K562 (cell line): ENCODE data around the gene RBPMS2. TPM values are rescaled to one million over a fixed set of nuclear protein-coding genes. Genes with fewer than 3 reads are reported as not detected.

Experiments
- CBX5 ChIP-seq: IDR thresholded peaks from 2 replicates; pipeline ENCODE4 v1.6.1; 2014; ENCODE audit warnings: low read depth, borderline replicate concordance
- CREB3L1 ChIP-seq: fragments of 450-650 bp; IDR thresholded peaks from 2 replicates; pipeline ENCODE4 v1.6.1; 2014; ENCODE audit warnings: low read depth, mild to moderate bottlenecking, moderate library complexity, borderline replicate concordance
- CREM ChIP-seq: IDR thresholded peaks from 2 replicates; pipeline ENCODE4 v1.6.1; 2014; ENCODE audit warnings: antibody characterized with exemption, low read depth
- GATAD2A ChIP-seq: fragments of 450-650 bp; IDR thresholded peaks from 2 replicates; pipeline ENCODE4 v1.6.1; 2017
- LCOR ChIP-seq: sonication (generic); formaldehyde crosslinking; IDR thresholded peaks from 2 replicates; pipeline ENCODE4 v1.8.0; 2022; ENCODE audit warnings: mild to moderate bottlenecking, missing genetic modification reagents
- MTA3 ChIP-seq: fragments of 450-650 bp; formaldehyde crosslinking; IDR thresholded peaks from 2 replicates; pipeline ENCODE4 v1.6.1; 2017; ENCODE audit warnings: mild to moderate bottlenecking, borderline replicate concordance
- NCOA6 ChIP-seq: fragments of 450-650 bp; IDR thresholded peaks from 2 replicates; pipeline ENCODE4 v1.6.1; 2017; ENCODE audit warnings: mild to moderate bottlenecking
- NCOR1 ChIP-seq: fragments of 450-650 bp; IDR thresholded peaks from 2 replicates; pipeline ENCODE4 v1.6.1; 2016; ENCODE audit warnings: mild to moderate bottlenecking, moderate library complexity
- NFRKB ChIP-seq: fragments of 450-650 bp; IDR thresholded peaks from 2 replicates; pipeline ENCODE4 v1.6.1; 2016; ENCODE audit warnings: low read depth
- PKNOX1 ChIP-seq: fragments of 450-650 bp; IDR thresholded peaks from 2 replicates; pipeline ENCODE4 v1.6.1; 2016
- PRMT5 ChIP-seq: sonication (generic); formaldehyde crosslinking; IDR thresholded peaks from 2 replicates; pipeline ENCODE4 v1.5.0; 2020; ENCODE audit warnings: missing genetic modification reagents
- RBM15 ChIP-seq: fragments of 200-400 bp; formaldehyde crosslinking; IDR thresholded peaks from 2 replicates; pipeline ENCODE4 v1.6.1; 2018; ENCODE audit warnings: mild to moderate bottlenecking, low read length, moderate library complexity; ENCODE audit not compliant: insufficient read depth
- SIN3A ChIP-seq, 2 experiments: fragments of 150-350 bp in 1 of 2; IDR thresholded peaks; 2 replicates each; pipeline ENCODE4 v1.6.1; 2011 to 2016; ENCODE audit warnings: borderline replicate concordance in 2 of 2, low read depth in 2 of 2, low read length in 2 of 2, mild to moderate bottlenecking in 2 of 2, moderate library complexity in 2 of 2; ENCODE audit not compliant: control insufficient read depth in 1 of 2
- THRB ChIP-seq: fragments of 450-650 bp; formaldehyde crosslinking; conservative IDR thresholded peaks from 2 replicates; pipeline ENCODE4 v1.4.0; 2022; ENCODE audit warnings: mild to moderate bottlenecking, missing genetic modification characterization
- TRIM24 ChIP-seq, 2 experiments: fragments of 450-650 bp; IDR thresholded peaks; 2 replicates each; pipeline ENCODE4 v1.6.1; 2016
- TRIM25 ChIP-seq: fragments of 450-650 bp; IDR thresholded peaks from 2 replicates; pipeline ENCODE4 v1.7.0; 2016; ENCODE audit warnings: borderline replicate concordance
- ZBED1 ChIP-seq: IDR thresholded peaks from 2 replicates; pipeline ENCODE4 v1.6.1; 2014
- ZBTB2 ChIP-seq: fragments of 450-650 bp; IDR thresholded peaks from 2 replicates; pipeline ENCODE4 v1.6.1; 2016; ENCODE audit warnings: antibody characterized with exemption
- ZBTB7A ChIP-seq: IDR thresholded peaks from 2 replicates; pipeline ENCODE4 v1.6.1; 2011; ENCODE audit warnings: low read depth, mild to moderate bottlenecking, low read length, moderate library complexity, borderline replicate concordance; ENCODE audit not compliant: control insufficient read depth
- ZFPM2 ChIP-seq: fragments of 250-450 bp; sonication (Bioruptor Pico); IDR thresholded peaks from 2 replicates; pipeline ENCODE4 v1.5.1; 2022; ENCODE audit warnings: mild to moderate bottlenecking
- ZNF274 ChIP-seq: IDR thresholded peaks from 2 replicates; pipeline ENCODE4 v1.6.1; 2011; ENCODE audit warnings: low read depth, mild to moderate bottlenecking, low read length, moderate library complexity, borderline replicate concordance
- polyA plus RNA-seq, 8 experiments: library from polyadenylated mRNA; depleted of rRNA in 4 of 8; stranded (reverse) in 5 of 8; unstranded in 3 of 8; fragments of >200 nt; fragmentation: Nextera tagmentation in 2 of 8; fragmentation: Illumina TruSeq in 1 of 8; extraction: Ambion mirVana in 2 of 8; extraction: Trizol in 1 of 8; gene quantifications; 2 replicates each; pipeline versions ENCODE4 v1.2.1 to v1.2.3, GENCODE V29; 2011 to 2014; ENCODE audit warnings: inconsistent platforms in 1 of 8, missing spikeins in 1 of 8
- total RNA-seq, 7 experiments: library from RNA; depleted of rRNA in 6 of 7; stranded (reverse); fragments of >200 nt in 6 of 7; fragmentation: Illumina TruSeq in 2 of 7; extraction: Trizol in 2 of 7; gene quantifications; 2 replicates each; pipeline versions ENCODE4 v1.2.1 to v1.2.3, GENCODE V29; 2011 to 2021; ENCODE audit warnings: low replicate concordance in 1 of 7
- TF ChIP-seq, protein P1 (sequence below): fragments of 450-650 bp; formaldehyde crosslinking; IDR thresholded peaks from 2 replicates; pipeline ENCODE4 v1.4.0; 2022; ENCODE audit warnings: mild to moderate bottlenecking, moderate library complexity

RBPMS2 gene
- total and polyA plus RNA-seq, 9 of the 15 experiments (the other 6 are each of a cell fraction or from before 2014, with no cell fraction given): 0.11 to 2.6 (median 0.37) TPM; not detected in 1

DNA sequence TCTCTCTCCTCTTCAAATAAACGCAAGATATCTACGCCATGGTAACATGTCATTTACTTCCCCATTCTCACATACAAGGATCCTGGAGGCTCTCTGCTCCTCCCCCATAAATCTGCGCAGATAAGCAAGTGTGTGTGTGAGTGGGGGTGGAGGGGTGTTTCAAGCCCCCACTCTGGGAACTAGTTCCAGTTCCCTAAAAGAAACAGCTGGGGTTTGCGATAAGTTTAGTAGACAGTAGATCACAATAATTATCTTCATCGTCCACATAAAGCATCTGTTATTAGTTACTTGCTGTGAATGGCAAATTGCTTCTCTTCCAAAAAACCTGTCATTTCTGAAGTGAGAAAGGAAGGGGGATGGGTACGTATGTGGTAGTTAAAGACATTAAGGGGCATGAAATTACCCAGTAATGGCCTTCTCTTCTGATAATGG, 79.8 kb downstream of the RBPMS2 start (continued):
- TF ChIP-seq NCOA6 (no peak; the same call in 1 of the 2 replicates), CREM (peak; percentile 83), SIN3A (IDR thresholded peaks at IDR 0.05; ENCODE audit: borderline replicate concordance in 2 of 2, control insufficient read depth in 1 of 2, low read depth in 2 of 2, low read length in 2 of 2) (no peak), LCOR (CRISPR knock-in tag) (peak; percentile 95), ZFPM2 (CRISPR knock-in tag) (no peak), RBM15 (no peak), ZBTB7A (peak; percentile 93; the same call in 1 of the 2 replicates), GATAD2A (peak; percentile 65), ZBED1 (peak; percentile 94), TRIM24 (IDR thresholded peaks at IDR 0.05) (peak; percentile 91 to 96), CREB3L1 (0 out of 2 replicates have a peak, but pooled peaks have one; percentile 31), ZNF274 (peak; percentile 72; the same call in 1 of the 2 replicates), CBX5 (no peak), TRIM25 (no peak), PKNOX1 (peak; percentile 78; the same call in 1 of the 2 replicates), ZBTB2 (peak; percentile 59; the same call in 1 of the 2 replicates), NFRKB (no peak), THRB (CRISPR knock-in tag) (peak; percentile 74), MTA3 (peak; percentile 95), PRMT5 (no peak), NCOR1 (peak; percentile 96)
- TF ChIP-seq, protein P1, sequence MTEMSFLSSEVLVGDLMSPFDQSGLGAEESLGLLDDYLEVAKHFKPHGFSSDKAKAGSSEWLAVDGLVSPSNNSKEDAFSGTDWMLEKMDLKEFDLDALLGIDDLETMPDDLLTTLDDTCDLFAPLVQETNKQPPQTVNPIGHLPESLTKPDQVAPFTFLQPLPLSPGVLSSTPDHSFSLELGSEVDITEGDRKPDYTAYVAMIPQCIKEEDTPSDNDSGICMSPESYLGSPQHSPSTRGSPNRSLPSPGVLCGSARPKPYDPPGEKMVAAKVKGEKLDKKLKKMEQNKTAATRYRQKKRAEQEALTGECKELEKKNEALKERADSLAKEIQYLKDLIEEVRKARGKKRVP (CRISPR knock-in tag): peak; percentile 81
